IPS DF 6.9 (cell line): ENCODE data around the gene KMO.

Source experiments
- DNase-seq: peaks from one replicate; pipeline ENCODE4 v3.0.0-alpha.2; 2013; ENCODE audit warnings: low read depth, low spot score
- H3K27ac ChIP-seq: one replicate; pipeline ENCODE4 v1.5.1; 2013; ENCODE audit warnings: low read length, control low read depth
- H3K27me3 ChIP-seq: 2 replicates; pipeline ENCODE4 v1.6.1; 2013; ENCODE audit warnings: mild to moderate bottlenecking, low read length; ENCODE audit not compliant: control insufficient read depth, insufficient read depth
- H3K36me3 ChIP-seq: 2 replicates; pipeline ENCODE4 v1.6.1; 2013; ENCODE audit warnings: low read length; ENCODE audit not compliant: control insufficient read depth, insufficient read depth
- H3K4me1 ChIP-seq: 2 replicates; pipeline ENCODE4 v1.6.1; 2013; ENCODE audit warnings: low read length; ENCODE audit not compliant: control insufficient read depth, insufficient read depth
- H3K4me3 ChIP-seq: 2 replicates; pipeline ENCODE4 v1.5.1; 2013; ENCODE audit warnings: mild to moderate bottlenecking, low read length
- H3K9me3 ChIP-seq: 2 replicates; pipeline ENCODE4 v1.6.1; 2013; ENCODE audit warnings: low read length, inconsistent platforms; ENCODE audit not compliant: control insufficient read depth, insufficient read depth
- WGBS: extraction: QIAGEN DNeasy Blood & Tissue Kit; methylation state at CpG from one replicate; pipeline ENCODE4 v1.1.7; 2013; ENCODE audit warnings: mixed read lengths, missing lambda C conversion rate; ENCODE audit not compliant: insufficient read length, insufficient coverage; 5-methylcytosine and 5-hydroxymethylcytosine counted together

Gene KMO

GRCh38 chr1:241536304-241536703, 4.1 kb downstream of the KMO start:
- Histone ChIP-seq H3K4me3 (no peak overlapping the region), H3K4me1 (no peaks in the 10 kb centered on the region)

GRCh38 chr1:241536969-241537368, 4.8 kb downstream of the KMO start:
- Histone ChIP-seq H3K9me3 (no peaks in the 10 kb centered on the region), H3K27me3 (no peaks in the 10 kb centered on the region), H3K4me1 (no peaks in the 10 kb centered on the region), H3K36me3 (no peaks in the 10 kb centered on the region), H3K27ac (no peak overlapping the region), H3K4me3 (no peak overlapping the region)
- WGBS, result no CpG with 5 or more reads among the region's 2 CpGs
- DNase-seq, result no peak

More at GRCh38 chr1:241536304-241536703, 4.1 kb downstream of the KMO start:
- no peaks in the 10 kb centered on the region for H3K36me3 ChIP-seq
- H3K27me3 ChIP-seq, result no peaks in the 10 kb centered on the region
- DNase-seq, result no peak
- WGBS, result no CpG with 5 or more reads among the region's 1 CpG
- no peak overlapping the region for H3K27ac ChIP-seq
- no peaks in the 10 kb centered on the region for H3K9me3 ChIP-seq

GRCh38 chr1:241542199-241542907, 10.2 kb downstream of the KMO start:
- no peak overlapping the region for H3K27ac ChIP-seq
- no peak overlapping the region for H3K4me3 ChIP-seq
- no peaks in the 10 kb centered on the region for H3K9me3 ChIP-seq
- no peaks in the 10 kb centered on the region for H3K36me3 ChIP-seq
- no peak for DNase-seq
- no peaks in the 10 kb centered on the region for H3K27me3 ChIP-seq
- WGBS, result no CpG with 5 or more reads among the region's 7 CpGs
- no peaks in the 10 kb centered on the region for H3K4me1 ChIP-seq

GRCh38 chr1:241548008-241548407, 15.8 kb downstream of the KMO start:
- no peak for DNase-seq
- Histone ChIP-seq H3K27me3 (no peaks in the 10 kb centered on the region), H3K9me3 (no peaks in the 10 kb centered on the region), H3K36me3 (no peaks in the 10 kb centered on the region), H3K4me1 (no peaks in the 10 kb centered on the region), H3K27ac (no peak overlapping the region), H3K4me3 (no peak overlapping the region)
- WGBS, result no CpG with 5 or more reads among the region's 2 CpGs

GRCh38 chr1:241550318-241550717, 18.1 kb downstream of the KMO start:
- no peak overlapping the region for H3K4me3 ChIP-seq
- no peaks in the 10 kb centered on the region for H3K36me3 ChIP-seq
- DNase-seq, result no peak
- no peak overlapping the region for H3K27ac ChIP-seq
- H3K4me1 ChIP-seq, result no peaks in the 10 kb centered on the region
- no peaks in the 10 kb centered on the region for H3K27me3 ChIP-seq
- no peaks in the 10 kb centered on the region for H3K9me3 ChIP-seq
- WGBS, result no CpG with 5 or more reads among the region's 1 CpG

GRCh38 chr1:241551759-241552638, 19.8 kb downstream of the KMO start:
- H3K27ac ChIP-seq, result no peak overlapping the region
- no peak for DNase-seq

GRCh38 chr1:241553886-241554592, 21.9 kb downstream of the KMO start:
- Histone ChIP-seq H3K27me3 (no peaks in the 10 kb centered on the region), H3K4me3 (no peak overlapping the region), H3K36me3 (no peaks in the 10 kb centered on the region), H3K4me1 (no peaks in the 10 kb centered on the region), H3K27ac (no peak overlapping the region), H3K9me3 (no peaks in the 10 kb centered on the region)
- no CpG with 5 or more reads among the region's 7 CpGs for WGBS
- no peak for DNase-seq

More at GRCh38 chr1:241551759-241552638, 19.8 kb downstream of the KMO start:
- Histone ChIP-seq H3K4me3 (no peak overlapping the region), H3K4me1 (no peaks in the 10 kb centered on the region), H3K9me3 (no peaks in the 10 kb centered on the region), H3K36me3 (no peaks in the 10 kb centered on the region), H3K27me3 (no peaks in the 10 kb centered on the region)
- WGBS, result no CpG with 5 or more reads among the region's 22 CpGs

GRCh38 chr1:241555526-241555925, 23.3 kb downstream of the KMO start:
- no peak overlapping the region for H3K4me3 ChIP-seq
- H3K9me3 ChIP-seq, result no peaks in the 10 kb centered on the region
- H3K27ac ChIP-seq, result no peak overlapping the region
- H3K27me3 ChIP-seq, result no peaks in the 10 kb centered on the region
- no peak for DNase-seq
- no peaks in the 10 kb centered on the region for H3K4me1 ChIP-seq
- H3K36me3 ChIP-seq, result no peaks in the 10 kb centered on the region
- WGBS, result no CpG with 5 or more reads among the region's 3 CpGs

- H3K36me3 ChIP-seq, result no peaks in the 10 kb centered on the region
- 100% methylated on average over 1 of the region's 5 CpGs for WGBS
- no peaks in the 10 kb centered on the region for H3K27me3 ChIP-seq
- H3K4me1 ChIP-seq, result no peaks in the 10 kb centered on the region
- no peak overlapping the region for H3K27ac ChIP-seq
- no peaks in the 10 kb centered on the region for H3K9me3 ChIP-seq
- no peak for DNase-seq
- H3K4me3 ChIP-seq, result no peak overlapping the region
Observed at GRCh38 chr1:241557031-241557430, 24.9 kb downstream of the KMO start.

- no peak overlapping the region for H3K27ac ChIP-seq
- no CpG with 5 or more reads among the region's 5 CpGs for WGBS
- no peak overlapping the region for H3K4me3 ChIP-seq
- no peaks in the 10 kb centered on the region for H3K9me3 ChIP-seq
- no peaks in the 10 kb centered on the region for H3K36me3 ChIP-seq
- no peaks in the 10 kb centered on the region for H3K4me1 ChIP-seq
- no peaks in the 10 kb centered on the region for H3K27me3 ChIP-seq
- no peak for DNase-seq
Observed at GRCh38 chr1:241557551-241558193, 25.5 kb downstream of the KMO start.
